ENCODE data around the gene MACROD2.
"Not testable (repeated sequence)": the region's sequence is repeated elsewhere in the genome, so short reads cannot be mapped to it uniquely, and the experiment has no call there.

DNA sequence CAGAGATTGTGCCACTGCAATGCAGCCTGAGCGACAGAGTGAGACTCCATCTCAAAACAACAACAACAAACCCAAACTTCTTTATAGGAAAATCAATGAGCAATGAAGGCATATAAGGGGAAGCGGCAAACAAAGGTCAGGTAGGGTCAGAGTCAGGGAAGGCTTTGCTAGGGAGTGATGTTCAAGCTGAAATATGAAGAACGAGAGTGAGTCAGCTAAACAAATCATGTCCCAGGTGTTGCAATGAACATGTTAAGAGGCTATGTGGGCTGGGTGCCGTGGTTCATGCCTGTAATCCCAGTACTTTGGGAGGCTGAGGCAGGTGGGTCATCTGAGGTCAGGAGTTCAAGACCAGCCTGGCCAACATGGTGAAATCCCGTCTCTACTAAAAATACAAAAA, 3.4 kb upstream of the MACROD2 start:
- TF ChIP-seq, protein P1, sequence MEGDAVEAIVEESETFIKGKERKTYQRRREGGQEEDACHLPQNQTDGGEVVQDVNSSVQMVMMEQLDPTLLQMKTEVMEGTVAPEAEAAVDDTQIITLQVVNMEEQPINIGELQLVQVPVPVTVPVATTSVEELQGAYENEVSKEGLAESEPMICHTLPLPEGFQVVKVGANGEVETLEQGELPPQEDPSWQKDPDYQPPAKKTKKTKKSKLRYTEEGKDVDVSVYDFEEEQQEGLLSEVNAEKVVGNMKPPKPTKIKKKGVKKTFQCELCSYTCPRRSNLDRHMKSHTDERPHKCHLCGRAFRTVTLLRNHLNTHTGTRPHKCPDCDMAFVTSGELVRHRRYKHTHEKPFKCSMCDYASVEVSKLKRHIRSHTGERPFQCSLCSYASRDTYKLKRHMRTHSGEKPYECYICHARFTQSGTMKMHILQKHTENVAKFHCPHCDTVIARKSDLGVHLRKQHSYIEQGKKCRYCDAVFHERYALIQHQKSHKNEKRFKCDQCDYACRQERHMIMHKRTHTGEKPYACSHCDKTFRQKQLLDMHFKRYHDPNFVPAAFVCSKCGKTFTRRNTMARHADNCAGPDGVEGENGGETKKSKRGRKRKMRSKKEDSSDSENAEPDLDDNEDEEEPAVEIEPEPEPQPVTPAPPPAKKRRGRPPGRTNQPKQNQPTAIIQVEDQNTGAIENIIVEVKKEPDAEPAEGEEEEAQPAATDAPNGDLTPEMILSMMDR (IDR thresholded peaks at IDR 0.05): not testable (repeated sequence)
- TF ChIP-seq EP300, POLR2A (IDR thresholded peaks at IDR 0.05): not testable (repeated sequence)

Measured in tibial nerve (tissue), 4 donors.